Keratinocyte (primary cell): Measurements from ENCODE around the gene SPTBN4.

ENCODE experiments used
- EZH2 ChIP-seq: IDR thresholded peaks from one replicate; pipeline ENCODE4 v1.6.1; 2012; ENCODE audit warnings: inconsistent platforms, mild to moderate bottlenecking, low read length, moderate library complexity
- TF ChIP-seq, protein P1 (sequence below), 3 experiments: IDR thresholded peaks in 1 of 3; conservative IDR thresholded peaks in 1 of 3; optimal IDR thresholded peaks in 1 of 3; 2 replicates in 2 of 3; 3 replicates in 1 of 3; pipeline versions ENCODE3 to v1.5.1; 2011; ENCODE audit warnings: low read length in 3 of 3, mild to moderate bottlenecking in 3 of 3, moderate library complexity in 2 of 3, control low read depth in 1 of 3, inconsistent platforms in 1 of 3; ENCODE audit not compliant: insufficient read depth in 2 of 3; ENCODE audit errors: extremely low read depth in 1 of 3

GRCh38 chr19:40460185-40460584 lies 6.6 kb upstream of the SPTBN4 start:
- TF ChIP-seq, protein P1, sequence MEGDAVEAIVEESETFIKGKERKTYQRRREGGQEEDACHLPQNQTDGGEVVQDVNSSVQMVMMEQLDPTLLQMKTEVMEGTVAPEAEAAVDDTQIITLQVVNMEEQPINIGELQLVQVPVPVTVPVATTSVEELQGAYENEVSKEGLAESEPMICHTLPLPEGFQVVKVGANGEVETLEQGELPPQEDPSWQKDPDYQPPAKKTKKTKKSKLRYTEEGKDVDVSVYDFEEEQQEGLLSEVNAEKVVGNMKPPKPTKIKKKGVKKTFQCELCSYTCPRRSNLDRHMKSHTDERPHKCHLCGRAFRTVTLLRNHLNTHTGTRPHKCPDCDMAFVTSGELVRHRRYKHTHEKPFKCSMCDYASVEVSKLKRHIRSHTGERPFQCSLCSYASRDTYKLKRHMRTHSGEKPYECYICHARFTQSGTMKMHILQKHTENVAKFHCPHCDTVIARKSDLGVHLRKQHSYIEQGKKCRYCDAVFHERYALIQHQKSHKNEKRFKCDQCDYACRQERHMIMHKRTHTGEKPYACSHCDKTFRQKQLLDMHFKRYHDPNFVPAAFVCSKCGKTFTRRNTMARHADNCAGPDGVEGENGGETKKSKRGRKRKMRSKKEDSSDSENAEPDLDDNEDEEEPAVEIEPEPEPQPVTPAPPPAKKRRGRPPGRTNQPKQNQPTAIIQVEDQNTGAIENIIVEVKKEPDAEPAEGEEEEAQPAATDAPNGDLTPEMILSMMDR (optimal IDR thresholded peaks at IDR 0.05 in 1 of 3, IDR thresholded peaks at IDR 0.05 in 1 of 3, conservative IDR thresholded peaks at IDR 0.05 in 1 of 3; ENCODE audit: extremely low read depth in 1 of 3, insufficient read depth in 2 of 3, low read length in 3 of 3) = no peak
- no peak for TF ChIP-seq EZH2
